HG02610 (cell line): Measurements from ENCODE around the gene CTU1.

Experiments used
- ATAC-seq: cut with Tn5 transposase; IDR thresholded peaks from one replicate; pipeline ENCODE4 v1.9.1; 2021; ENCODE audit warnings: mild to moderate bottlenecking, moderate library complexity; ENCODE audit not compliant: unreplicated experiment

CTU1 gene

GRCh38 chr19:51135004-51135403 lies 26.8 kb upstream of the CTU1 start:
- no peak for ATAC-seq

GRCh38 chr19:51131780-51132680 lies 23.8 kb upstream of the CTU1 start:
- no peak for ATAC-seq

- no peak for ATAC-seq
These were observed 21.5 kb upstream of the CTU1 start for GRCh38 chr19:51129716-51130115.

GRCh38 chr19:51128227-51128626 lies 20.0 kb upstream of the CTU1 start:
- no peak for ATAC-seq

GRCh38 chr19:51127755-51128154 lies 19.5 kb upstream of the CTU1 start:
- ATAC-seq, result no peak

- no peak for ATAC-seq
These were observed 18.8 kb upstream of the CTU1 start for GRCh38 chr19:51127032-51127431.

GRCh38 chr19:51125421-51126075 lies 17.3 kb upstream of the CTU1 start:
- ATAC-seq, result no peak

- no peak for ATAC-seq
These were observed 16.5 kb upstream of the CTU1 start, which contains the start of gene SIGLEC9 for GRCh38 chr19:51124729-51125128. Gene SIGLEC9 (plus strand): TSS chr19:51124906. CDS start chr19:51124975, 69 bp downstream.

- ATAC-seq, result no peak
These were observed 16.0 kb upstream of the CTU1 start for GRCh38 chr19:51124216-51124615.

GRCh38 chr19:51123802-51124201 lies 15.6 kb upstream of the CTU1 start:
- no peak for ATAC-seq

- no peak for ATAC-seq
These were observed 15.2 kb upstream of the CTU1 start for GRCh38 chr19:51123381-51123800.

- no peak for ATAC-seq
These were observed 14.1 kb upstream of the CTU1 start for GRCh38 chr19:51122112-51122981.

- no peak for ATAC-seq
These were observed 13.0 kb upstream of the CTU1 start for GRCh38 chr19:51121257-51121656.

- no peak for ATAC-seq
These were observed 12.0 kb upstream of the CTU1 start for GRCh38 chr19:51120160-51120559.

- ATAC-seq, result no peak
These were observed 11.4 kb upstream of the CTU1 start for GRCh38 chr19:51119611-51120010.

- no peak for ATAC-seq
These were observed 10.9 kb upstream of the CTU1 start for GRCh38 chr19:51119101-51119500.

- no peak for ATAC-seq
These were observed 8.6 kb upstream of the CTU1 start for GRCh38 chr19:51116736-51117286.

GRCh38 chr19:51114087-51114729 lies 6.0 kb upstream of the CTU1 start:
- no peak for ATAC-seq

- ATAC-seq, result no peak
These were observed 3.4 kb upstream of the CTU1 start for GRCh38 chr19:51111606-51112005.

- no peak for ATAC-seq
These were observed 2.4 kb upstream of the CTU1 start for GRCh38 chr19:51110666-51110971.

- ATAC-seq, result peak; percentile 33
These were observed 567 bp upstream of the CTU1 start for GRCh38 chr19:51108805-51109146.
